Neural cell (in vitro differentiated cells): ENCODE measurements around the gene PHAX. TPM values are rescaled to one million over a fixed set of nuclear protein-coding genes. Genes with fewer than 3 reads are reported as not detected.

Source experiments
- polyA plus RNA-seq: library from polyadenylated mRNA; depleted of rRNA; stranded (reverse); fragments of >200 nt; gene quantifications from 2 replicates; pipeline ENCODE4 v1.2.3, GENCODE V29; 2014
- small RNA-seq, 3 experiments: library from RNA; depleted of rRNA; stranded (forward); fragments of <200 nt; gene quantifications; one replicate each; pipeline ENCODE3, GENCODE V24; 2012

PHAX gene
- polyA plus RNA-seq, 1 donor from 2014 or later: 42.3 TPM

Small RNA genes lying within 50 kb of the gene (small RNA-seq; reads per million reads assigned to genes)
- gene BOLA3P3 (0 to 0.58 (median 0) reads per million in 3 experiments), gene RNU6-290P (0 to 0.24 (median 0.06) reads per million in 3 experiments)

Other genes with a start within 250 kb of the PHAX start
- gene GRAMD2B, start 177.5 kb upstream of the PHAX start, polyA plus RNA-seq: 0.42 TPM in 1 of 2 replicates, not detected in the other
- gene ALDH7A1, start 5.7 kb upstream of the PHAX start, polyA plus RNA-seq: 23.4 and 26.4 TPM in 2 replicates
- 91.0 and 105 TPM in 2 replicates for gene LMNB1, start 176.2 kb downstream of the PHAX start, polyA plus RNA-seq